DND-41 (cell line): ENCODE results near the gene DNM3.

Experiments used
- CTCF ChIP-seq: IDR thresholded peaks from 2 replicates; pipeline ENCODE4 v1.5.1; 2012; ENCODE audit warnings: borderline replicate concordance, low read length, moderate library complexity, mild to moderate bottlenecking; ENCODE audit not compliant: poor library complexity, severe bottlenecking; ENCODE audit errors: extremely low read depth
- EZH2 ChIP-seq: IDR thresholded peaks from 3 replicates; pipeline ENCODE4 v1.6.1; 2012; ENCODE audit warnings: borderline replicate concordance, low read depth, mild to moderate bottlenecking, moderate library complexity, low read length, inconsistent platforms; ENCODE audit not compliant: severe bottlenecking

- TF ChIP-seq CTCF (no peak), EZH2 (no peak)
These were observed 27.0 kb downstream of the DNM3 start for GRCh38 chr1:171868217-171868803.
